ENCODE data around the gene DSCAML1.

- TF ChIP-seq CTCF (IDR thresholded peaks at IDR 0.05) (no peak), POLR2A (IDR thresholded peaks at IDR 0.05) (no peak)
Measured at GRCh38 chr11:117795638-117796455, 1.2 kb downstream of the DSCAML1 start.

All from uterus (tissue), 2 donors.